ENCODE data around the gene GMPPB.

DNA sequence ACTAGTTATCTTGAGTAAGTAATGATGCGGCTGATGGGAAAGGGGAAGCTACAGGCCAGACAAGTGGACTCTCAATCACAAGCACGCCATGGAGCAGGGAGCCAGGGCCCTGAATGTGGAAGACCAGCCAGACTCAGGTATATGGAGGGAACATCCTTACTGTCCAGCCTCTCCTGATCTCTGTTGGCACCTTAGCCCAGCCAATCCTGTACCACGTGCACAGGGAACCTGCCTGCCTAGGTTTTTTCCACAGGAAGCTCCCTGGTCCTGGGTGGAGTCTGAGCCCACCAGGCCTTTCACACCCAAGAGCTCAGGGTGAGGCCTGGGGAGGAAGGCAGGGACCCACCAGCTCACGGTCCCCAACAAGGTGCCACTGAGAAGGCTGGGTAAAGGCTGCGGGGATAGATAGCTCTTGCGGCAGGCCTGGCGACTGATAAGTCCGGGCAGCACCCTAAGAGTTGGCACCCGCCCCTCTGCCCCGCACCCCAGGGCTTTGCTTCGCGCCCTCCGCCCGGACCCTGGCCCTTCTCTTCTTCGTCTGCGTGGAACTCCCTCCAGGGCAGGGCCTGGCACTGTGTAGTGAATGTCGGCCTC, 50.5 kb downstream of the GMPPB start:
- TF ChIP-seq EP300 (IDR thresholded peaks at IDR 0.05) (no peak), POLR2A (IDR thresholded peaks at IDR 0.05) (no peak)
- TF ChIP-seq, protein P1, sequence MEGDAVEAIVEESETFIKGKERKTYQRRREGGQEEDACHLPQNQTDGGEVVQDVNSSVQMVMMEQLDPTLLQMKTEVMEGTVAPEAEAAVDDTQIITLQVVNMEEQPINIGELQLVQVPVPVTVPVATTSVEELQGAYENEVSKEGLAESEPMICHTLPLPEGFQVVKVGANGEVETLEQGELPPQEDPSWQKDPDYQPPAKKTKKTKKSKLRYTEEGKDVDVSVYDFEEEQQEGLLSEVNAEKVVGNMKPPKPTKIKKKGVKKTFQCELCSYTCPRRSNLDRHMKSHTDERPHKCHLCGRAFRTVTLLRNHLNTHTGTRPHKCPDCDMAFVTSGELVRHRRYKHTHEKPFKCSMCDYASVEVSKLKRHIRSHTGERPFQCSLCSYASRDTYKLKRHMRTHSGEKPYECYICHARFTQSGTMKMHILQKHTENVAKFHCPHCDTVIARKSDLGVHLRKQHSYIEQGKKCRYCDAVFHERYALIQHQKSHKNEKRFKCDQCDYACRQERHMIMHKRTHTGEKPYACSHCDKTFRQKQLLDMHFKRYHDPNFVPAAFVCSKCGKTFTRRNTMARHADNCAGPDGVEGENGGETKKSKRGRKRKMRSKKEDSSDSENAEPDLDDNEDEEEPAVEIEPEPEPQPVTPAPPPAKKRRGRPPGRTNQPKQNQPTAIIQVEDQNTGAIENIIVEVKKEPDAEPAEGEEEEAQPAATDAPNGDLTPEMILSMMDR (IDR thresholded peaks at IDR 0.05), result no peak

Measured in gastroesophageal sphincter (tissue), 3 donors.